ENCODE measurements around the gene SS18.

The SS18 gene

GRCh38 chr18:26036635-26037034 lies 53.8 kb downstream of the SS18 start:
- Histone ChIP-seq H3K27me3 (no peaks in the 10 kb centered on the region), H3K4me3 (no peak overlapping the region), H3K4me1 (no peaks in the 10 kb centered on the region), H3K36me3 (peaks cover 45 to 57% (median 52%) of the 10 kb centered on the region in 3 donors), H3K27ac (no peak overlapping the region), H3K9me3 (no peaks in the 10 kb centered on the region)
- intact Hi-C loops (cut with DNase I; ENCODE audit: low total_unique reads) = no loop called here
- TF ChIP-seq CTCF (IDR thresholded peaks at IDR 0.05) = no peak
- no peak for DNase-seq

- TF ChIP-seq CTCF (IDR thresholded peaks at IDR 0.05) = no peak
- Histone ChIP-seq H3K27ac (no peak overlapping the region), H3K27me3 (no peaks in the 10 kb centered on the region), H3K9me3 (no peaks in the 10 kb centered on the region), H3K36me3 (peaks cover 61 to 74% (median 69%) of the 10 kb centered on the region in 3 donors), H3K4me3 (no peak overlapping the region), H3K4me1 (no peaks in the 10 kb centered on the region)
- no peak for DNase-seq
- intact Hi-C loops (cut with DNase I; ENCODE audit: low total_unique reads) = no loop called here
Measured at GRCh38 chr18:26034850-26035497, 55.4 kb downstream of the SS18 start.

GRCh38 chr18:26022585-26022984 lies 67.8 kb downstream of the SS18 start:
- TF ChIP-seq CTCF (IDR thresholded peaks at IDR 0.05) = no peak
- peaks cover 65 to 69% (median 68%) of the 10 kb centered on the region in 3 donors for H3K36me3 ChIP-seq
- no peak overlapping the region for H3K4me3 ChIP-seq
- H3K9me3 ChIP-seq = no peaks in the 10 kb centered on the region
- no peaks in the 10 kb centered on the region for H3K27me3 ChIP-seq
- H3K4me1 ChIP-seq = no peaks in the 10 kb centered on the region
- DNase-seq = no peak
- intact Hi-C loops (cut with DNase I; ENCODE audit: low total_unique reads) = no loop called here
- H3K27ac ChIP-seq = no peak overlapping the region

- Histone ChIP-seq H3K27ac (no peak overlapping the region), H3K9me3 (no peaks in the 10 kb centered on the region), H3K27me3 (no peaks in the 10 kb centered on the region), H3K4me3 (no peak overlapping the region), H3K4me1 (no peaks in the 10 kb centered on the region), H3K36me3 (peaks cover 71 to 81% (median 78%) of the 10 kb centered on the region in 3 donors)
- no peak for TF ChIP-seq CTCF (IDR thresholded peaks at IDR 0.05)
- intact Hi-C loops (cut with DNase I; ENCODE audit: low total_unique reads) = no loop called here
- no peak for DNase-seq
Measured at GRCh38 chr18:26021061-26021754, 69.2 kb downstream of the SS18 start.

GRCh38 chr18:26017929-26018328 lies 72.5 kb downstream of the SS18 start:
- no peak for DNase-seq
- TF ChIP-seq CTCF (IDR thresholded peaks at IDR 0.05) = no peak
- H3K9me3 ChIP-seq = no peaks in the 10 kb centered on the region
- no peaks in the 10 kb centered on the region for H3K4me1 ChIP-seq
- intact Hi-C loops (cut with DNase I; ENCODE audit: low total_unique reads) = no loop called here
- H3K27me3 ChIP-seq = no peaks in the 10 kb centered on the region
- H3K4me3 ChIP-seq = no peak overlapping the region
- H3K27ac ChIP-seq = no peak overlapping the region
- peaks cover 56 to 81% (median 69%) of the 10 kb centered on the region in 3 donors for H3K36me3 ChIP-seq

Data from tibial artery (tissue), 4 donors.